ENCODE measurements around the gene UPP2. TPM values are rescaled to one million over a fixed set of nuclear protein-coding genes. Genes with fewer than 3 reads are reported as not detected.

UPP2 gene
- polyA plus RNA-seq, 2 of the 4 experiments (the other 2 are of a cell fraction) = not detected

GRCh38 chr2:158140201-158140600 lies 38.5 kb downstream of the UPP2 start:
- DNase-seq (ENCODE audit: low read depth in 1 of 2, low spot score in 1 of 2) (no peak), FAIRE-seq (no peak), ATAC-seq (no peak)
- POLR2A ChIA-PET = no interaction called here
- Histone ChIP-seq H3K4me2 (no peak overlapping the region), H3K9me3 (no peaks in the 10 kb centered on the region), H3K4me3 (no peak overlapping the region), H3K27ac (no peak overlapping the region), H3K4me1 (no peaks in the 10 kb centered on the region)
- WGBS (ENCODE audit: missing lambda C conversion rate) = 82% methylated on average over 1 of the region's 1 CpG
- CTCF ChIA-PET = no interaction called here
- TF ChIP-seq HDAC2 (IDR thresholded peaks at IDR 0.05) (no peak), SMC3 (IDR thresholded peaks at IDR 0.05) (no peak), NR3C1 (IDR thresholded peaks at IDR 0.05) (no peak), HOXB13 (CRISPR knock-in tag; IDR thresholded peaks at IDR 0.05; ENCODE audit: low read depth) (no peak), FOSB (CRISPR knock-in tag; IDR thresholded peaks at IDR 0.05) (no peak), RARB (CRISPR knock-in tag; IDR thresholded peaks at IDR 0.05) (no peak), HOXB5 (CRISPR knock-in tag; IDR thresholded peaks at IDR 0.05) (no peak), BHLHE40 (IDR thresholded peaks at IDR 0.05; ENCODE audit: low read depth, low read length) (no peak), FOXS1 (CRISPR knock-in tag; IDR thresholded peaks at IDR 0.05) (no peak), NFE2L2 (conservative IDR thresholded peaks at IDR 0.05; ENCODE audit: low read length) (no peak), RAD21 (conservative IDR thresholded peaks at IDR 0.05 in 1 of 2, IDR thresholded peaks at IDR 0.05 in 1 of 2) (no peak), E2F6 (IDR thresholded peaks at IDR 0.05; ENCODE audit: borderline replicate concordance, low read depth) (no peak), EHF (CRISPR knock-in tag; IDR thresholded peaks at IDR 0.05) (no peak)

GRCh38 chr2:158142165-158142564 lies 40.5 kb downstream of the UPP2 start:
- no peak for DNase-seq (ENCODE audit: low read depth in 1 of 2, low spot score in 1 of 2)
- Histone ChIP-seq H3K4me3 (no peak overlapping the region), H3K27ac (no peak overlapping the region), H3K4me2 (no peak overlapping the region), H3K9me3 (no peaks in the 10 kb centered on the region), H3K4me1 (no peaks in the 10 kb centered on the region)
- no peak for TF ChIP-seq E2F6 (IDR thresholded peaks at IDR 0.05; ENCODE audit: borderline replicate concordance, low read depth)
- no peak for TF ChIP-seq TP53 (CRISPR knock-in tag; IDR thresholded peaks at IDR 0.05)
- TF ChIP-seq, protein P1, sequence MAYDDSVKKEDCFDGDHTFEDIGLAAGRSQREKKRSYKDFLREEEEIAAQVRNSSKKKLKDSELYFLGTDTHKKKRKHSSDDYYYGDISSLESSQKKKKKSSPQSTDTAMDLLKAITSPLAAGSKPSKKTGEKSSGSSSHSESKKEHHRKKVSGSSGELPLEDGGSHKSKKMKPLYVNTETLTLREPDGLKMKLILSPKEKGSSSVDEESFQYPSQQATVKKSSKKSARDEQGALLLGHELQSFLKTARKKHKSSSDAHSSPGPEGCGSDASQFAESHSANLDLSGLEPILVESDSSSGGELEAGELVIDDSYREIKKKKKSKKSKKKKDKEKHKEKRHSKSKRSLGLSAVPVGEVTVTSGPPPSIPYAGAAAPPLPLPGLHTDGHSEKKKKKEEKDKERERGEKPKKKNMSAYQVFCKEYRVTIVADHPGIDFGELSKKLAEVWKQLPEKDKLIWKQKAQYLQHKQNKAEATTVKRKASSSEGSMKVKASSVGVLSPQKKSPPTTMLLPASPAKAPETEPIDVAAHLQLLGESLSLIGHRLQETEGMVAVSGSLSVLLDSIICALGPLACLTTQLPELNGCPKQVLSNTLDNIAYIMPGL (CRISPR knock-in tag; IDR thresholded peaks at IDR 0.05; ENCODE audit: borderline replicate concordance) = no peak
- TF ChIP-seq POLR2A (IDR thresholded peaks at IDR 0.05; ENCODE audit: low read length) = no peak
- no peak for TF ChIP-seq CTCF (IDR thresholded peaks at IDR 0.05)
- no peak for TF ChIP-seq KDM1A (IDR thresholded peaks at IDR 0.05; ENCODE audit: low read depth)
- CTCF ChIA-PET = no interaction called here
- POLR2A ChIA-PET = no interaction called here
- WGBS (ENCODE audit: missing lambda C conversion rate) = 62% methylated on average over 3 of the region's 3 CpGs
- ATAC-seq = no peak
- no peak for FAIRE-seq

DNA sequence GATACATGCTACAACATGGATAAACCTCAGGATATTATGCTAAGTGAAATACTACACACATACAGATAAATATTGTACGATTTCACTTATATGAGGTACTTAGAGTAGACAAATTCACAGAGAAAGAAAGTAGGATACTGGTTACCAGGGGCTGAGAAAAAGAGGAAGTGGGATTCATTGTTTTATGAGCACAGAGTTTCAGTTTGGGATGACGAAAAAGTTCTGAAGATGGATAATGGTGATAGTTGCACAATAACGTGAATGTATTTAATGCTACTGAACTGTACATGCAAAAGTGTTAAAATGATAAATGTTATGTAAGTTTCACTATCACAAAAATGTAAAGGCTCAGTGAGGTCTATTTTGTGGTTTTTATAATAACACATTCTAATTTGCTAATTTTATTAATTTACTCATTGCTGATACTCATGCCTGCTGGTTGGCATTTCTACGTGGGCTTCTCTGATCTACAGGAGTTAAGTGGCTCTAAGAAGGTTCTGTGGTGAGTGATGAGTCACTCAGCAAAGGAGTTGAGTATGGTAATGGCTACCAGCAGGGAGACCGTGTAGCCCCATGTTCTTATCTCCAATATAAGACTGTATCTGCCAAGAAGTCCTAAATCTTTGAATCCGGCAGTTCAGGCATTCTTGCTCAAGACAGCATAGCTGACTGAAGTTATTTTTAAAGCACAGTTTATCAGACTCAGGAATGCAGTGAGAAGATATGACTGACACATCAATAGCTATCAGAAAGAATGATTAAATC lies 41.1 kb downstream of the UPP2 start:
- FAIRE-seq = no peak

More for the DNA sequence above, 41.1 kb downstream of the UPP2 start:
- no peak overlapping the region for H3K4me3 ChIP-seq
- no peak overlapping the region for H3K27ac ChIP-seq
- ATAC-seq (no peak), DNase-seq (ENCODE audit: low read depth in 1 of 2, low spot score in 1 of 2) (no peak)
- 80% methylated on average over 6 of the region's 6 CpGs for WGBS (ENCODE audit: missing lambda C conversion rate)
- H3K4me2 ChIP-seq = no peak overlapping the region
- TF ChIP-seq CBX2 (IDR thresholded peaks at IDR 0.05; ENCODE audit: borderline replicate concordance, low read depth) (no peak), BCL3 (IDR thresholded peaks at IDR 0.05) (no peak), FOSB (CRISPR knock-in tag; IDR thresholded peaks at IDR 0.05) (no peak), RARB (CRISPR knock-in tag; IDR thresholded peaks at IDR 0.05) (no peak), MAX (IDR thresholded peaks at IDR 0.05) (no peak), ZC3H11A (IDR thresholded peaks at IDR 0.05) (no peak), JUN (IDR thresholded peaks at IDR 0.05) (no peak), ZNF302 (CRISPR knock-in tag; IDR thresholded peaks at IDR 0.05) (no peak), ZFP36 (IDR thresholded peaks at IDR 0.05; ENCODE audit: borderline replicate concordance, partially characterized antibody) (no peak), KDM5A (IDR thresholded peaks at IDR 0.05) (no peak), TFCP2L1 (CRISPR knock-in tag; IDR thresholded peaks at IDR 0.05) (no peak)
- no peaks in the 10 kb centered on the region for H3K4me1 ChIP-seq
- CTCF ChIA-PET = no interaction called here
- POLR2A ChIA-PET = no interaction called here
- no peaks in the 10 kb centered on the region for H3K9me3 ChIP-seq

Data from A549 (cell line).